ENCODE measurements around the gene CDC42SE2.
A peak's percentile ranks its signal among the peaks of the same experiment; 100 is the strongest.

CDC42SE2 gene, protein sequence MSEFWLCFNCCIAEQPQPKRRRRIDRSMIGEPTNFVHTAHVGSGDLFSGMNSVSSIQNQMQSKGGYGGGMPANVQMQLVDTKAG

DNA sequence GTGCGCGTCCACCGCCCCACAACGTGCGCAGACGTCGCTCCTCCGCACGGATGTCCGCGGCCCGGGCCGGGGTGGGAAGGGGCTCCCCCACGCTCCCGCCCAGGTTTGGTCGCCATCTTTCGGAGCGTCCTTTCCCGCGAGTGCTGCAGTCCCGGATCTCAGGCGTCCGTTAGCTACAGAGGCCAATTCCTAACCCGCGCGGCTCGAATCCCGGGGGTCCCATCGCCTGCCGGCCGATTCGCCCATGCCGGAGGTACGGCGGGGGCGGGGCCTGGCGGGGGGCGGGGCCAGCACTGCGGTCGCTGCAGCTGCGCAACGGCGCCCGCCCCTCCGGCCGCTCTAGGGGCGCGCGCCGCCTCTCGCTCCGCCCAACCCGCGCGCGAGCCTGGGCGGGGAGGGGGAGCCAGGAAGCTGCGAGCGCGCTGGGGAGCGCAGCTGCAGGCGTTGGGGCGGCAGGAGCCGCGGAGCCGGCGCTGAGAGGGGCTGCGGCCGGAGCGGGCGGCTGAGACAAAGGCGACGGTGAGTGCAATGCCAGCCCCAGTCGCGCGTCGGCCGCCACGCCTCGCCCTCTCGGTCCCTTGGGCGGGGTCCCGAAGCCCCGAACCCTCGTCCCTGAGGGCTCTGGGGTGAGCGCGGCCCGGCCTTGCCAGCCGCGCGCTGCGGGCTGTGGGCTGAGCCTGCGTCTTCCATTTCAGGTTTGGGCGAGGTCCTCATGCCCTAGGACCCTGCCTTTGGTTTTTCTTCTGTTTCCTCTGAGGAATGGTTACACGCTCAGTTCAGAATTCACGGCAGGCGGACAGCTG is at the start of gene CDC42SE2:
Gene CDC42SE2, plus strand, starts transcription at position 406 of the 803 bp plus-strand sequence. CDS start 95,441 bp downstream, outside the sequence.
- DNase-seq (ENCODE audit: low read depth): peak; percentile 82

DNA sequence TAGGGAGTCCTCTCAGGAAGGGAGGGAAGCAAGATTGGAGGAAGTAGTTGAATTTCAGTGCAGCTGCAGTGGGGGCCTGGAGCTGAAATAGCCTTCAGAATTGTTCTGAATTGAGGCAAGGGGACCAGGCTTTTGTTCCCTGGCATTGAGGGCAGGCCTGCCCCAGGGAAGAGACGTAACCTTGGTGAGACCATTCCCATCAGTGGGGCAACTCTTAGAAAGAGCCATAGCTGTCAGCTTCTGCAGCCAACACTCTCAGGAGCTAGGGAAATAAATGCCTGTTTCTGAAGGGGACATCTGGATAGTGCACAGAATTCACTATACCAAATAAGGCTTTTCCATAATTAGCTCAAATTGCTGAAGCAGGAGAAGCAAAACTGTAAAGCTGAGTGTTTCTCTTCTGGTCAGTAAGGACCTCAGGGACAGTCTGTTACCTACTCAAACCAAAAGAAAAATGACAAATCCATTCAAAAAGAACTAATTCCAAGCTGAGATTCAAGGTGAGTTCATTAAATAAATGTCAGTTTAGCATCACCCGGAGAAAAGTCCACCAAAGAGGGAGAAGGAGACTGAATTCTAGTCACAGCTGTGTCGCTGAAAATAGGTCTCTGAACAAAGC is 49.1 kb upstream of the CDC42SE2 start:
- no peak for DNase-seq (ENCODE audit: low read depth)

DNA sequence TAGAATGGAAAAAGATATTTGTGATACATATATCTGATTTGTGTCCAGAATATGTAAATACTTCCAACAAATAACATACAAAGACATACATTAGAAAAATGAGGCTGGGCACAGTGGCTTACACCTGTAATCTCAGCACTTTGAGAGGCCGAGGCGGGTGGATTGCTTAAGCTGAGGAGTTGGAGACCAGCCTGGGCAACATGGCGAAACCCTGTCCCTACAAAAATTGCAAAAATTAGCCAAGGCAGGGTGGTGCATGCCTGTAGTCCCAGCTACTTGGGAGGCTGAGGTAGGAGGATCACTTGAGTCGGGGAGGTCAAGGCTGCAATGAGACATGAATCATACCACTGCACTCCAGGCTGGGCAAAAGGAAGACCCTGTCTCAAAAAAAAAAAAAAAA is 46.1 kb upstream of the CDC42SE2 start:
- no peak for DNase-seq (ENCODE audit: low read depth)

DNA sequence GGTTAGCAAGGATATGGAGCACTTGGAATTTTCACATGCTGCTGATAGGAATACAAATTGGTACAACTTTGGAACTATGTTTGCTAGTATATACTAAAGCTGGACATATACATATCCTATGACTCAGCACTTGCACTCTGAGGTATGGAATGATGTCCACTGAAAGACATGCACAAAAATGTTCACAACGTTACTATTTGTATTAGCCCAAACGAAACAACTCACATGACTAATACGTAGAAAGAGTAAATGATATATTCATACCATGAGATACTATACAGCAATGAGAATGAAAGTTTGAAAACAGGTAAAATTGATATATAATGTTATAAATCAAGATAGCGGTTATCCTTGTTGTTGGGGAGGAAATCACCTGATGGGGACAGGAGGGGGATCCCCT is 45.5 kb upstream of the CDC42SE2 start:
- DNase-seq (ENCODE audit: low read depth): no peak

DNA sequence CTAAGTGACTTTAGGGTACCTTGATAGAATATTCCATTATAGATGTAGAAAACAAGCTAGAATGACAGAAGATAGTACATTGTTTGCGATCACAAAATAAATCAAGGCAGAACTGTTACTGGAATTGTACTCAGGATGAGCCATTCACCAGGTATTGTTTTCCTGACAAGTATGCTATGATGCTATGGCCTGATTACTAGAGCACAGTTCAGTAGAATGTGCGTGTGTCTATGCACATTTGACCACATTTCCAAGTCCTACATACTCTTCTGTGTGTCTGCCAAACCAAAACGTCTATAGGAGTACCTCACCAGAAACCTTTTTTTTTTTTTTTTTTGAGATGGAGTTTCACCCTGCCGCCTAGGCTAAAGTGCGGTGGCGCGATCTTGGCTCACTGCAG is 43.3 kb upstream of the CDC42SE2 start:
- no peak for DNase-seq (ENCODE audit: low read depth)

DNA sequence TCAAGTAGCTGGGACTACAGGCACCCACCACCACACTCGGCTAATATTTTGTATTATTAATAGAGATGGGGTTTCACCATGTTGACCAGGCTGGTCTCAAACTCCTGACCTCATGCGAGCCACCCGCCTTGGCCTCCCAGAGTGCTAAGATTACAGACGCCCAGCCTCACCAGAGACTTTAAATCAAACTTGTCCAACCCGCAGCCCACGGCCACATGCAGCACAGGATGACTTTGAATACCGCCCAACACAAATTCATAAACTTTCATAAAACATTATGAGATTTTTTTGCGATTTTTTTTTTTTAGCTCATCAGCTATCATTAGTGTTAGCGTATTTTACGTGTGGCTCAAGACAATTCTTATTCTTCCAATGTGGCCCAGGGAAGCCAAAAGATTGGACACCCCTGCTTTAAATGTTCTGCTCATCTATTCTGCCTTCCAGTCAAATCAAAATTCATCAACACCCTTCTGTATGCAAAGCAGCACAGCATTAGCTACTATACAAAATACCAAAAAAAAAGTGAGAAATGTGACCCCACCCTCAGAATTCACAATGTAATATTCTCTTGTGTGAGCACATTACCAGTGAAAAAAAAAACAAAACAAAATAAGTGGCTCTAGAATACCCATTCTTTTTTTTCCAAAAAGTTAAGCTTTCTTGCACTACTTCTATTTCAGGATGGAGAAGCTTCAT is 42.7 kb upstream of the CDC42SE2 start:
- no peak for DNase-seq (ENCODE audit: low read depth)

DNA sequence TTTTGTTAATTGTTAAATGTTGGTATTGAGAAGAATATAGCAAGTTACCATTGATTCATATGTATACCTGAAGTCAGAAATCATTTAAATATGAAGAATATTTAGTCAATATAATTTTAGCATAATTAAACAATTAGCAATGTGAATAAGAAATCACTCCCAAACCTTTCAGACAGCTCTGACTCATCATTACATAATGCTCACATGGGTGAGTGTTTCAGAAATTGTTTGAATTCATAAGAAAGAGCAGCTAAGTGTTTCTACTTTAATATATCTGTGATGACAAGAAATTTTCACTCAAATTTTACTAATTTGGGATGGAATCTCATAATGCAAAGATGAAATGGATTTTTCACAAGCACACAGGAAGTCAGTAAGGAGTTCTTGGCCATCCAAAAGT is 42.0 kb upstream of the CDC42SE2 start:
- DNase-seq (ENCODE audit: low read depth): no peak

DNA sequence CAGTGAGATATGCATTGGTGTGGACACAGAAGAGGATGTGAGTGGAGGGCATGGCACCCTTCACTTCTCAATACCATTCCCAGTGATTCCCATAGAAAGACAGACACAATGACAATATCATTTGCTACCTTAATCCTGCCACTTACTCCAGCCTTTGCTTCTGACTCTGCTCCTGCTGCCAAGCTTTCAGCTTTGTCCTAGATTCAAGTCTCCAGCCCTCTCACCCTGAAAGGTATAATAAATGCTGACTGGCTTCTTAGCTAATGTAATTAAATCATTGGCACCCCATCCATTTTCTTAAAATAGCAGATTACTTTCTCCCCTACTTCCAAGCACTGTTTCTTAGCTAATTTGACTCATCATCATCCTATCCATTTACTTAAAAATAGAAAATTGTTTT is 41.1 kb upstream of the CDC42SE2 start:
- no peak for DNase-seq (ENCODE audit: low read depth)

DNA sequence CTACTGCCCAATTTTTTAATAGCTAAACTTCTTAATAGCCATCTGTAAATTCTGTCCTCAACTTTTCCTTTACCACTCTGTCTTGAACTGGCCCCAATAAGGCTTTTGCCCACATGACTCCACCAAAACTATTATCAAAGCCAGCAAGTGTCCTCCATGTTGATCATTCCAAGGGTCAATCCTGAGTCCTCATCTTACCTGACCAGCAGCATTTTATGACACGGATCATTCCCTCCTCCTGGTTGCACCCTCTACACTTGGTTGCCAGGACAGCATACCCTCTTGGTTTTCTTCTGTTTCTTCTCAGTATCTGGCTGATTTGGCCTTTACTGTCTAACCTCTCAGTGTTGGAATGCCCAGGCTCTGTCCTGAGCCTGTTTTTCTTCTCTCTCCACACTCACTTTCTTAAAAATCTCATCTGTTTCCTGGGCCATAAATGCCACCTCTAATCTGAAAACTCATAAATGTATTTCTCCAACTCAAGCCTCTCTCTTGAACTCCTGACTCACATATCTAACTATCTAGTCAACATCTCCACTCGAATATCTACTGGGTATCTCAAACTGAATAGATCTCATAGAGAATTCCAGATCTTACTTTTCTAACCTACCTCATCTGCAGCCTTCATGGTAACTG is 40.0 kb upstream of the CDC42SE2 start:
- no peak for DNase-seq (ENCODE audit: low read depth)

DNA sequence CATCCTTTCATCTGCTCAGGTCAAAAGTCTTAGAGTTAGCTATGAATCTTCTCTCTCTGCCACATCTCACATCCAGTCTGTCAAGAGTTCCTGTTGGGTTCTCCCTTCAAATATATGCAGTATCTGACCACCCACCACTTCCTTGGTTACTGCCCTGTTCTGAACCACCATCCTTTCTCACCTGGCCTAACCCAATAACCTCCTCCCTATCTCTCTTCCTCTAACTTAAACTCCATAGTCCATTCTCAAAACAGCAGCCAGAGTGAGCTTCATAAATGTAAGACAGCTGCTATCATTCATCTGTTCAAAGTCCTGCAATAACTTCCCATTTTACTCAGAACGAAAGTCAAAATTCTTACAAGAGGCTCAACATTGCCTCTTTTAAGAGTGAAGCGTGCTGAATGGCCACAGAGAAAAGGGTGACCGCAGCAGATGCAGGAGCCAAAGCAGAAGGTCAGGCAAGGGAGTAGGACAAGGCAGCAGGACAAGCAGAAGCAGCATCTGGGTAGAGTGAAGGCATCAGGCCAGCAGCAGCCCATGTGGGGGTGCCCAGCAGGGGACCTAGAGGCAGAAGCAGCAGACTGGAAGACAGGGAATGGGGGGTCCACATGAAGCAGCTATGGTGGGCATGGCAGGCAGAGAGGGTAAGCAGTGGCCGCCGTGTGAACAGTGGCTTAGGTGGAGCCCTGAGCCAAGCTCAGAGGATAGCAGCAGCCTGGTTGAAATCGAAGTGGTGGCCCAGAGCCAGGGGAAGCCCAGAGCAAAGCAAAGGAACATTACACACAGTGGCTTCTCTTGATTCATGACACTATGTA is 39.3 kb upstream of the CDC42SE2 start:
- no peak for DNase-seq (ENCODE audit: low read depth)

DNA sequence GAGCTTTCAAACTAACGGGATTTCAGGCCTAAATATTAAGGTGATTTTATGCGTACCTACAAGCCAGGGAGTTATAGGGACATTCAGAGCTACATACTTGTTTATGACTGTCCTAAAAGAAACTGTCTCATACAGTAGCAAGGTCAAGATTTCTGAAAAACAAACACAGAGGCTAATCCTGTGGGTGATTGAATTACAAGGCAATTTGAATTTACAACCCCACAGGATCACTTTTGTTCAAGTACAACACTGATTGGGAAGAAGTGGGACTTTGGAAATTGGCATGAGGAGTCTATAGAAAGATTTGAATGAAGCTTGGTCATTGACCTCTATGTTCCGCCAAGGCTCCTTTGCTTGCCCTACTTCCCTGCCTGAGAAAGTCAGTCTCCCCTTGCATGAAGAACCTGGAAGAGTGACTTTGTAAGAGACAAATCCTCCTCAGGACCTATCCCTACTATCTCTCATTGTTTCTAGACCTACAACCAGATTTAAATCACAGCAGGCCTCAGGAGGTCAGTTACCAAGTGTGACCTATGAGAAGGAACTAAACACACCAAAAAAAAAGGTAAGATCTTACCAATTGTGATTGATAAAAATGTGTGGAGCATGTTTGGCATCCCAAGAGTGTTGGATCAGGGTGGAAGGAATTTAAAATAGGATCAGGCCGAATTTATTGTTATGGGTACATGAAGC is 38.4 kb upstream of the CDC42SE2 start:
- no peak for DNase-seq (ENCODE audit: low read depth)

DNA sequence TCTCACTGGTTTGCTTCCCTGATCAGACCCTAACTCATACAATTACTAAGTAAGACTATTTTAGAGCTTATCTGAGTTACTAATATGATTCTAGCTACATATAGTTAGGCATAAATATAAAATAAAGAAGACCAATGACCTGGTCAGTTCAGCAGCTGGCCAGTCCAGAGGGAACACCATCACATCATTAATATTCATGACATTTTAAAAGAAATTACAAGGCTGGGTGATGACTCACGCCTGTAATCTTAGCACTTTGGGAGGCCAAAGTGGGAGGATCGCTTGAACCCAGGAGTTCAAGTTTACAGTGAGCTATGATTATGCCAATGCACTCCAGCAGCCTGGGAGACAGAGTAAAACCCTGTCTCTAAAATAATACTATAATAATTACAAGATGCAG is 37.0 kb upstream of the CDC42SE2 start:
- no peak for DNase-seq (ENCODE audit: low read depth)

DNA sequence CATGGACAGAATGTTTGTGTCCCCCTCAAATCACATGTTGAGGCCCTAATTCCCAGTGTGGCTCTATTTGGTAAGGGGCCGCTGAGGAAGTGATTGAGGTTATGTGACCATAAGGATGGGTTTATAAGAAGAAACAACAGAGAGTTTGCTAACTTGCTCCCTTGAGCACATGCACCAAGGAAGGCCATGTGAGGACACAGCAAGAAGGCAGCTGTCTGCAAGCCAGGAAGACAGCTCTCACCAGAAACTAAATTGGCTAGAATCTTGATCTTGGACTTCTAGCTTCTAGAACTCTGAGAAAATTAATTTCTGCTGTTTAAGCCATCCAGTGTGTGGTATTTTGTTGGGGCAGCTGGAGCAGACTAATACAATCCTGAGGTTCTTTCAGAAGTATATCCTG is 35.2 kb upstream of the CDC42SE2 start:
- DNase-seq (ENCODE audit: low read depth): no peak

DNA sequence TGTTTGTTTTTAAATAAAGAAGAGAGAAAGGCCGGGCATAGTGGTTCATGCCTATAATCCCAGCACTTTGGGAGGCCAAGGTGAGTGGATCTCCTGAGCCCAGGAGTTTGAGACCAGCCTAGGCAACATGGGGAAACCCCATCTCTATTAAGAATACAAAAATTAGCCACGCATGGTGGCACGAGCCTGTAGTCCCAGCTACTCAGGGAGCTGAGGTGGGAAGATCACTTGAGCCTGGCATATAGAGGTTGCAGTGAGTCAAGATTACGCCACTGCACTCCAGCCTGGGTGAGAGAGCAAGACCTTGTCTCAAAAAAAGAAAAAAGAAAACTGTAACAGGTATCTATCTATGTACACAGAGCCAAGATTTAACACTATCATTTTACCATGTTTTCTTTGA is 34.2 kb upstream of the CDC42SE2 start:
- no peak for DNase-seq (ENCODE audit: low read depth)

DNA sequence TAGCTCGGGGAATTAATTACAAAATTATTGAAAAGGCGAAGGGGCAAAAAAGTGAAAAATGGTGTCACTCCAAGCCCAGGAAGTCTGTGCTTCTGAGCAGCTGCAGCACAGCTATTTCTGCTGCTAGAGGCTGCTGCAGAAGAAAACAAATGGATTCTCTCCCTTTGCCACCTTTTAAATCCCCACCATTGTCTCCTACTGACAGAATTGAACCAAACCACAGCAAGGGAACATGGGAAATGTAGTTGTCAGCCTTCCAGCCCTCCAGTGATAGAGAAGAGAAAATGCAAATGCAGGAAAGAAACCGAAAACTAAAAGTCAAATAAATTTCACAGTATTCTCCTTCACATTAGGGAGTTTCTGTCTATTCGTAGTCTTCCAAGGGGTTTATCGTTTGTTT is 33.4 kb upstream of the CDC42SE2 start:
- no peak for DNase-seq (ENCODE audit: low read depth)

DNA sequence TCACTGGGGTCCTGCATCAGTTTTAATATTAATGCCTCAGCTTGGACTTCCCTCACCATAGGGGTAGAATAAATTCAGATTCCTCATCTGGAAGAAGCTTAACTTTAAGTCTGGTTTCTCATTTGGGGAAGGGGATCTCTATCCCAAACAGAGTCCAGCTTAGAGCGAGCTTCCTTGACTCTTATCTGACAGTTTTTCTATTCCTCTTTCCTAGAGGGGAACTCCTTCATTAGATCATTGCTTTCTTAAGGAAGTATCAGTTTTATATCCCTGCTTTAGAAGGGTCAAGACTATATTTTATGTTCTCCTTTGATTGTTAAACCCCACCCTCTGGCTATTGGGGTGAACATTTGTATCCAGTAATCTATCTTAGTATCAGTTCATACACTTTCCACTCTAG is 24.2 kb upstream of the CDC42SE2 start:
- DNase-seq (ENCODE audit: low read depth): no peak

DNA sequence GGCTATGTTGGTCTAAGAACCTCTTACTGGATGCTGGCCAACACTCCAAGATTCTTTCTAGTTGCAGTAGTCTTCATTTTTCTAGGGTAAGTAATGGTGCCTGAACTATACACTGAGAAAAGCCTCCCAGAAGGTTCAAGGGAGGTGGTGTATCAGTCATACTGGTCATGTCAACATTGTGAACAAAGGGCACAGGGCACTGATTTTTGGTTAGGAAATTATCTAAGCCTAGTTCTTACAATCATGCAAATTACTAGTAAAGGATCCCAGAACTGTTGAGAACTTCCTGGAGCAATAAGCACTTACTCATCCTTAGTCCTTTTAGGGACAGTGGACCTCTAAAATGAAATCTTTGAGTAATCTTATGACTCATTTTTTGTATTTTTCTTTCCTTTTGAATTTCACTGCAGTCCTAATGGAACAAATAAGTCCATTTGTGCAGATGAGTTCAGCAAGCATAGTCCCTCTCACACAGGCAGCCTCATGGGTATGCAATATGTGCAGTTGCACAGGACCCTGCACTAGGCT is 21.1 kb upstream of the CDC42SE2 start:
- no peak for DNase-seq (ENCODE audit: low read depth)

DNA sequence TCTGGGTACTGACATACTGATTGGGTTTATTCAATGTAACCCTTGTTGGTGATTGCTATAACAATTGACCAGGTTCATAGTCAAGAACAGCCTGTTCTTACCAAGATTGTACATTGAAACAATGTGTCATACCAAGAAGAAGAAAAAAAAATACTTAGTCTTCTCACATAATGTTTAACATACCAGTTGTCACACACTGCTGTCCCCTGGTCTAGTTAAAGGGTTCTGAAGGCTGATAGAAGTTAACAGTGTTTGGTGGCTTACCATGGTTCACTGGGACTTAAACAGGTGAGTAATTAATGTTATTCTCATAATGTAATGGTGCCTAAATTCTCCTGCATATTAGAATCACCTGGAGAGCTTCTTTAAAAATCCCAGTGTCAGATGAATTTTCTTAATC is 18.5 kb upstream of the CDC42SE2 start:
- DNase-seq (ENCODE audit: low read depth): no peak

DNA sequence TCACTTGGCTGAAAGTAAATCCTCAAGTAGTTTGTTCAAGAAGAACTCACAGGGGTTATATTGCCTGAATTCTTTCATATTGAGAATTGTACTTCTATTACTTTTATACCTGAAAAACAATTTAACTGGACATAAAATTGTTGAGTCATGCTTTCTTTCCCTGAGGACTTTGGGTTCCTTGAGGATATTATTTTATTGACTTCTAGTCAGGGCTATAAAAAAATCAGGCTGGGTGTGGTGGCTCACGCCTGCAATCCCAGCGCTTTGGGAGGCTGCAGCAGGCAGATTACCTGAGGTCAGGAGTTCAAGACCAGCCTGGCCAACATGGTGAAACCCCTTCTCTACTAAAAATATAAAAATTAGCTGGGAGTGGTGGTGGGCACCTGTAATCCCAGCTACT is 17.9 kb upstream of the CDC42SE2 start:
- DNase-seq (ENCODE audit: low read depth): no peak

DNA sequence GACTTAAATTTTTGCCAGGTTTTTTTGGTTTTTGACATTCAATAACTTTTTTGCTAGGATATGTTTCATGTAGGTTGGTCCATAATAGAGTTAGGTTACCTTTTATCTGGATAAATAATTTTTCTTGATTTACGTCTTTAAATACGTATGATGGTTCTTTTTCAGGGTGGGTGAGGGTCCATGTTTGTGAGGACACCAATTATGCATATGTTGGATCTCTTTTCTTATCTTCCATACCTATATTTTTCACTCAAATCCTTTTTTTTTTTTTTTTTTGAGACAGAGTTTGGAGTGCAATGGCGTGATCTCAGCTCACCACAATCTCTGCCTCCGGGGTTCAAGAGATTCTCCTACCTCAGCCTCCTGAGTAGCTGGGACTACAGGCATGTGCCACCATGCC is 17.3 kb upstream of the CDC42SE2 start:
- no peak for DNase-seq (ENCODE audit: low read depth)

All from activated T-helper 9 cell treated with anti-CD3 and anti-CD28 coated beads, Interleukin-2, amount 50 U/mL, for 16 hours (primary cell).